HepG2 (cell line): ENCODE measurements around the gene MGAT1. TPM values are rescaled to one million over a fixed set of nuclear protein-coding genes. Genes with fewer than 3 reads are reported as not detected.
A peak's percentile ranks its signal among the peaks of the same experiment; 100 is the strongest.

Experiments used
- ARNT ChIP-seq: fragments of 450-650 bp; IDR thresholded peaks from 2 replicates; pipeline ENCODE4 v1.6.1; 2017
- CENPX ChIP-seq: sonication (generic); formaldehyde crosslinking; IDR thresholded peaks from 2 replicates; pipeline ENCODE4 v1.9.0; 2021; ENCODE audit warnings: mild to moderate bottlenecking, missing genetic modification reagents, moderate library complexity
- ETV5 ChIP-seq: IDR thresholded peaks from 2 replicates; pipeline ENCODE4 v1.6.1; 2018; ENCODE audit warnings: missing biosample characterization, missing genetic modification reagents, inconsistent platforms, borderline replicate concordance
- FOXJ3 ChIP-seq: sonication (generic); formaldehyde crosslinking; IDR thresholded peaks from 2 replicates; pipeline ENCODE4 v1.4.0; 2020; ENCODE audit warnings: missing genetic modification reagents, mild to moderate bottlenecking, borderline replicate concordance
- KDM2A ChIP-seq: sonication (generic); formaldehyde crosslinking; IDR thresholded peaks from 2 replicates; pipeline ENCODE4 v1.4.0; 2020; ENCODE audit warnings: low read depth, missing genetic modification reagents, borderline replicate concordance
- MIER2 ChIP-seq: IDR thresholded peaks from 2 replicates; pipeline ENCODE4 v1.6.1; 2016; ENCODE audit warnings: missing biosample characterization, missing genetic modification reagents
- NFE2L1 ChIP-seq: sonication (generic); formaldehyde crosslinking; IDR thresholded peaks from 2 replicates; pipeline ENCODE4 v1.4.0; 2020; ENCODE audit warnings: missing genetic modification reagents, mild to moderate bottlenecking, borderline replicate concordance
- PHF20 ChIP-seq: sonication (generic); formaldehyde crosslinking; IDR thresholded peaks from 2 replicates; pipeline ENCODE4 v1.5.0; 2020; ENCODE audit warnings: mild to moderate bottlenecking, missing genetic modification reagents
- SALL2 ChIP-seq: sonication (generic); formaldehyde crosslinking; IDR thresholded peaks from 2 replicates; pipeline ENCODE4 v1.8.1; 2023; ENCODE audit warnings: mild to moderate bottlenecking, missing genetic modification reagents, inconsistent platforms
- SP2 ChIP-seq: sonication (generic); formaldehyde crosslinking; IDR thresholded peaks from 2 replicates; pipeline ENCODE4 v1.5.1; 2020; ENCODE audit warnings: mild to moderate bottlenecking, missing genetic modification reagents
- TBX3 ChIP-seq: fragments of 450-650 bp; IDR thresholded peaks from 2 replicates; pipeline ENCODE4 v1.6.1; 2017; ENCODE audit warnings: antibody characterized with exemption, mild to moderate bottlenecking, inconsistent platforms, borderline replicate concordance
- TSC22D2 ChIP-seq: sonication (generic); formaldehyde crosslinking; IDR thresholded peaks from 2 replicates; pipeline ENCODE4 v1.5.1; 2020; ENCODE audit warnings: missing genetic modification reagents, mild to moderate bottlenecking, borderline replicate concordance
- ZBTB42 ChIP-seq: sonication (generic); formaldehyde crosslinking; IDR thresholded peaks from 2 replicates; pipeline ENCODE4 v1.5.0; 2020; ENCODE audit warnings: mild to moderate bottlenecking, missing genetic modification reagents
- ZFP62 ChIP-seq: sonication (generic); formaldehyde crosslinking; IDR thresholded peaks from 2 replicates; pipeline ENCODE4 v1.4.0; 2020; ENCODE audit warnings: missing genetic modification reagents
- ZNF326 ChIP-seq: sonication (generic); formaldehyde crosslinking; IDR thresholded peaks from 2 replicates; pipeline ENCODE4 v1.4.0; 2020; ENCODE audit warnings: missing genetic modification reagents, borderline replicate concordance
- ZNF333 ChIP-seq: sonication (generic); formaldehyde crosslinking; IDR thresholded peaks from 2 replicates; pipeline ENCODE4 v1.4.0; 2020; ENCODE audit warnings: mild to moderate bottlenecking, missing genetic modification reagents, borderline replicate concordance
- ZNF432 ChIP-seq: sonication (generic); formaldehyde crosslinking; IDR thresholded peaks from 2 replicates; pipeline ENCODE4 v1.5.0; 2020; ENCODE audit warnings: missing genetic modification reagents, mild to moderate bottlenecking, borderline replicate concordance
- ZNF44 ChIP-seq: sonication (generic); formaldehyde crosslinking; IDR thresholded peaks from 2 replicates; pipeline ENCODE4 v1.5.1; 2020; ENCODE audit warnings: mild to moderate bottlenecking, missing genetic modification reagents
- ZNF746 ChIP-seq: sonication (generic); formaldehyde crosslinking; IDR thresholded peaks from 2 replicates; pipeline ENCODE4 v1.8.0; 2022; ENCODE audit warnings: mild to moderate bottlenecking, missing genetic modification reagents
- ZNF883 ChIP-seq: sonication (generic); formaldehyde crosslinking; IDR thresholded peaks from 2 replicates; pipeline ENCODE4 v1.5.1; 2020; ENCODE audit warnings: mild to moderate bottlenecking, missing genetic modification reagents; ENCODE audit errors: not compliant biosample characterization
- polyA plus RNA-seq, 8 experiments: library from polyadenylated mRNA; depleted of rRNA in 3 of 8; stranded (reverse) in 7 of 8; unstranded in 1 of 8; fragments of >200 nt; fragmentation: Illumina TruSeq in 4 of 8; extraction: Trizol in 4 of 8; gene quantifications; 2 replicates each; pipeline versions ENCODE4 v1.2.1 to v1.2.3, GENCODE V29; 2011 to 2016; ENCODE audit warnings: low read depth in 4 of 8, missing spikeins in 1 of 8, mixed read lengths in 1 of 8; ENCODE audit not compliant: insufficient read depth in 1 of 8
- total RNA-seq, 5 experiments: library from RNA; depleted of rRNA; stranded (reverse); fragments of >200 nt; fragmentation: Illumina TruSeq; extraction: Trizol; gene quantifications; 2 replicates each; pipeline ENCODE4 v1.2.3, GENCODE V29; 2016; ENCODE audit warnings: low read depth in 1 of 5
- TF ChIP-seq, protein P1 (sequence below): IDR thresholded peaks from 2 replicates; pipeline ENCODE4 v1.6.1; 2016; ENCODE audit warnings: low read depth, missing genetic modification reagents, missing compliant biosample characterization
- TF ChIP-seq, protein P2 (sequence below), 2 experiments: sonication (generic) in 1 of 2; formaldehyde crosslinking in 1 of 2; IDR thresholded peaks; 2 replicates each; pipeline versions ENCODE4 v1.4.0 to v1.6.1; 2018 to 2020; ENCODE audit warnings: missing genetic modification reagents in 2 of 2, borderline replicate concordance in 1 of 2, low read depth in 1 of 2, mild to moderate bottlenecking in 1 of 2, missing biosample characterization in 1 of 2

Gene MGAT1
- total and polyA plus RNA-seq, 2 of the 13 experiments (the other 11 are each of a cell fraction or from before 2014, with no cell fraction given), result 50.1 to 55.3 TPM

DNA sequence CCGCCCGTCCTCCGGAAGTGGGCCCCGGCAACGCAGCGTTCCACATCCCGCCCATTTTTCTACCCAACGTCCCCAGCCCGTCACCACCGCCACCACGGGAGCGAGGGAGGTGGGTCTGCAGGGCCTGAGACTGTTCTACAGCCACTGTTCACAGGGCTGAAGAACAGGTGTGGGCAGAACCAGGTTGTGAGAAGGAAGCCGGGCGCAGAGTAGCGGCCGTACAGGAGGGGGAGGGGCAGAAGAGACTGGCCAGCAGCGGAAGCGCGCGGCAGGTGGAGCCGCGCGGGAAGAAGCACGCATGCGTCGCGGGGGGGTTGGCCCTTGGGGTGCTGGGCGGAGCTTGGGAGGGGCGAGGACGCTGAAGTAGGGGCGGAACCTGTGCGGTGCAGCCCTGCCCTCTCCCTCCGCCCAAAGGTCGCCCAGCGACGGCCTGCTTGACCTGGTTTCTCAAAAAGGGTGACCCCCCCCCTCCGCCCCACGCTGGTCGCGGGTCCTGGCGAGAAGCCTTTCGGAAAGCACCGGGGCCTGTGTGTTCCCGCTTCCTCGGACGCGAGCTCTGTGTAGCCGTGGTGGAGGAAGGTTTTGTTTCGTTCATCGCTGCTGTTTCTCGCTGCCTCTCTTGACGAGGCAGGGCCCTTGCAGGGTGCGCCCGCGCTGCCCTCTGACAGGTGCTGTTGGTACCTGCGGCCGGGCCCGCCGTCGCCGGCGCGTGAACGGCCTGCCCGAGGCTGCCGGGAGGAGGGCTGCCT is 7.8 kb upstream of the MGAT1 start (continued):
- TF ChIP-seq, protein P1, sequence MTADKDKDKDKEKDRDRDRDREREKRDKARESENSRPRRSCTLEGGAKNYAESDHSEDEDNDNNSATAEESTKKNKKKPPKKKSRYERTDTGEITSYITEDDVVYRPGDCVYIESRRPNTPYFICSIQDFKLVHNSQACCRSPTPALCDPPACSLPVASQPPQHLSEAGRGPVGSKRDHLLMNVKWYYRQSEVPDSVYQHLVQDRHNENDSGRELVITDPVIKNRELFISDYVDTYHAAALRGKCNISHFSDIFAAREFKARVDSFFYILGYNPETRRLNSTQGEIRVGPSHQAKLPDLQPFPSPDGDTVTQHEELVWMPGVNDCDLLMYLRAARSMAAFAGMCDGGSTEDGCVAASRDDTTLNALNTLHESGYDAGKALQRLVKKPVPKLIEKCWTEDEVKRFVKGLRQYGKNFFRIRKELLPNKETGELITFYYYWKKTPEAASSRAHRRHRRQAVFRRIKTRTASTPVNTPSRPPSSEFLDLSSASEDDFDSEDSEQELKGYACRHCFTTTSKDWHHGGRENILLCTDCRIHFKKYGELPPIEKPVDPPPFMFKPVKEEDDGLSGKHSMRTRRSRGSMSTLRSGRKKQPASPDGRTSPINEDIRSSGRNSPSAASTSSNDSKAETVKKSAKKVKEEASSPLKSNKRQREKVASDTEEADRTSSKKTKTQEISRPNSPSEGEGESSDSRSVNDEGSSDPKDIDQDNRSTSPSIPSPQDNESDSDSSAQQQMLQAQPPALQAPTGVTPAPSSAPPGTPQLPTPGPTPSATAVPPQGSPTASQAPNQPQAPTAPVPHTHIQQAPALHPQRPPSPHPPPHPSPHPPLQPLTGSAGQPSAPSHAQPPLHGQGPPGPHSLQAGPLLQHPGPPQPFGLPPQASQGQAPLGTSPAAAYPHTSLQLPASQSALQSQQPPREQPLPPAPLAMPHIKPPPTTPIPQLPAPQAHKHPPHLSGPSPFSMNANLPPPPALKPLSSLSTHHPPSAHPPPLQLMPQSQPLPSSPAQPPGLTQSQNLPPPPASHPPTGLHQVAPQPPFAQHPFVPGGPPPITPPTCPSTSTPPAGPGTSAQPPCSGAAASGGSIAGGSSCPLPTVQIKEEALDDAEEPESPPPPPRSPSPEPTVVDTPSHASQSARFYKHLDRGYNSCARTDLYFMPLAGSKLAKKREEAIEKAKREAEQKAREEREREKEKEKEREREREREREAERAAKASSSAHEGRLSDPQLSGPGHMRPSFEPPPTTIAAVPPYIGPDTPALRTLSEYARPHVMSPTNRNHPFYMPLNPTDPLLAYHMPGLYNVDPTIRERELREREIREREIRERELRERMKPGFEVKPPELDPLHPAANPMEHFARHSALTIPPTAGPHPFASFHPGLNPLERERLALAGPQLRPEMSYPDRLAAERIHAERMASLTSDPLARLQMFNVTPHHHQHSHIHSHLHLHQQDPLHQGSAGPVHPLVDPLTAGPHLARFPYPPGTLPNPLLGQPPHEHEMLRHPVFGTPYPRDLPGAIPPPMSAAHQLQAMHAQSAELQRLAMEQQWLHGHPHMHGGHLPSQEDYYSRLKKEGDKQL (CRISPR knock-in tag), result no peak
- TF ChIP-seq ARNT (no peak), ZNF326 (no peak), ZNF432 (CRISPR knock-in tag) (no peak), CENPX (no peak), ZBTB42 (CRISPR knock-in tag) (no peak), NFE2L1 (no peak), ETV5 (CRISPR knock-in tag) (peak; percentile 81), TSC22D2 (CRISPR knock-in tag) (no peak), FOXJ3 (CRISPR knock-in tag) (no peak), SALL2 (CRISPR knock-in tag) (peak; percentile 52; the same call in 1 of the 2 replicates), MIER2 (0 out of 2 replicates have a peak, but pooled peaks have one; percentile 30), SP2 (peak; percentile 78), ZNF746 (CRISPR knock-in tag) (no peak), TBX3 (0 out of 2 replicates have a peak, but pooled peaks have one; percentile 24), PHF20 (CRISPR knock-in tag) (peak; percentile 83), ZNF333 (CRISPR knock-in tag) (peak; percentile 80), ZNF44 (CRISPR knock-in tag) (0 out of 2 replicates have a peak, but pooled peaks have one; percentile 61), ZNF883 (CRISPR knock-in tag) (no peak), ZFP62 (CRISPR knock-in tag) (no peak), KDM2A (peak; percentile 88; the same call in 1 of the 2 replicates)
- TF ChIP-seq, protein P2, sequence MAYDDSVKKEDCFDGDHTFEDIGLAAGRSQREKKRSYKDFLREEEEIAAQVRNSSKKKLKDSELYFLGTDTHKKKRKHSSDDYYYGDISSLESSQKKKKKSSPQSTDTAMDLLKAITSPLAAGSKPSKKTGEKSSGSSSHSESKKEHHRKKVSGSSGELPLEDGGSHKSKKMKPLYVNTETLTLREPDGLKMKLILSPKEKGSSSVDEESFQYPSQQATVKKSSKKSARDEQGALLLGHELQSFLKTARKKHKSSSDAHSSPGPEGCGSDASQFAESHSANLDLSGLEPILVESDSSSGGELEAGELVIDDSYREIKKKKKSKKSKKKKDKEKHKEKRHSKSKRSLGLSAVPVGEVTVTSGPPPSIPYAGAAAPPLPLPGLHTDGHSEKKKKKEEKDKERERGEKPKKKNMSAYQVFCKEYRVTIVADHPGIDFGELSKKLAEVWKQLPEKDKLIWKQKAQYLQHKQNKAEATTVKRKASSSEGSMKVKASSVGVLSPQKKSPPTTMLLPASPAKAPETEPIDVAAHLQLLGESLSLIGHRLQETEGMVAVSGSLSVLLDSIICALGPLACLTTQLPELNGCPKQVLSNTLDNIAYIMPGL (CRISPR knock-in tag; IDR thresholded peaks at IDR 0.05; ENCODE audit: borderline replicate concordance in 1 of 2, low read depth in 1 of 2), result peak; percentile 83 to 91
